Skeletal muscle satellite cell (primary cell): ENCODE measurements around the gene CRTAC1.
"Not testable (repeated sequence)": the region's sequence is repeated elsewhere in the genome, so short reads cannot be mapped to it uniquely, and the experiment has no call there.

Source experiments
- H3K27me3 ChIP-seq: 2 replicates; pipeline ENCODE4 v1.7.0; 2013; ENCODE audit warnings: low read length; ENCODE audit not compliant: control insufficient read depth, insufficient read depth
- H3K36me3 ChIP-seq: 2 replicates; pipeline ENCODE4 v1.7.0; 2013; ENCODE audit warnings: mild to moderate bottlenecking, control low read depth, low read length; ENCODE audit not compliant: insufficient read depth
- H3K4me1 ChIP-seq: 2 replicates; pipeline ENCODE4 v1.7.0; 2013; ENCODE audit warnings: low read length; ENCODE audit not compliant: control insufficient read depth, insufficient read depth
- H3K4me2 ChIP-seq: 2 replicates; pipeline ENCODE4 v1.7.0; 2013; ENCODE audit warnings: mild to moderate bottlenecking, low read length
- H3K4me3 ChIP-seq: 2 replicates; pipeline ENCODE4 v1.7.0; 2013; ENCODE audit warnings: low read length
- H3K9ac ChIP-seq: 2 replicates; pipeline ENCODE4 v1.7.0; 2013; ENCODE audit warnings: mild to moderate bottlenecking, low read depth, low read length, moderate library complexity
- H3K9me3 ChIP-seq: replicated peaks from 2 replicates; pipeline ENCODE4 v1.7.0; 2013; ENCODE audit warnings: mild to moderate bottlenecking, control low read depth, low read length

CRTAC1 gene

GRCh38 chr10:97843281-97843671 is 187.1 kb downstream of the CRTAC1 start:
- H3K4me3 ChIP-seq, result no peak overlapping the region
- H3K4me1 ChIP-seq, result peaks cover 11% of the 10 kb centered on the region
- H3K36me3 ChIP-seq, result no peaks in the 10 kb centered on the region
- H3K27me3 ChIP-seq, result peaks cover 43% of the 10 kb centered on the region
- H3K4me2 ChIP-seq, result no peak overlapping the region
- no peaks in the 10 kb centered on the region for H3K9me3 ChIP-seq
- no peak overlapping the region for H3K9ac ChIP-seq

GRCh38 chr10:97842656-97843280 is 187.7 kb downstream of the CRTAC1 start:
- no peaks in the 10 kb centered on the region for H3K9me3 ChIP-seq
- H3K36me3 ChIP-seq, result no peaks in the 10 kb centered on the region
- H3K4me3 ChIP-seq, result no peak overlapping the region
- peaks cover 45% of the 10 kb centered on the region for H3K27me3 ChIP-seq
- H3K4me2 ChIP-seq, result no peak overlapping the region
- H3K4me1 ChIP-seq, result peaks cover 11% of the 10 kb centered on the region
- H3K9ac ChIP-seq, result no peak overlapping the region

- H3K36me3 ChIP-seq, H3K4me3 ChIP-seq, H3K9ac ChIP-seq, H3K4me2 ChIP-seq, H3K9me3 ChIP-seq: not testable (repeated sequence)
- H3K4me1 ChIP-seq, result peaks cover 11% of the 10 kb centered on the region
- peaks cover 47% of the 10 kb centered on the region for H3K27me3 ChIP-seq
These were observed 188.3 kb downstream of the CRTAC1 start for GRCh38 chr10:97842114-97842513.

GRCh38 chr10:97841166-97841565 is 189.3 kb downstream of the CRTAC1 start:
- Histone ChIP-seq H3K4me1 (peaks cover 11% of the 10 kb centered on the region), H3K27me3 (peaks cover 44% of the 10 kb centered on the region)
- H3K9me3 ChIP-seq, H3K36me3 ChIP-seq, H3K9ac ChIP-seq, H3K4me3 ChIP-seq, H3K4me2 ChIP-seq: not testable (repeated sequence)

GRCh38 chr10:97838091-97838490 is 192.3 kb downstream of the CRTAC1 start:
- H3K4me1 ChIP-seq, result peaks cover 11% of the 10 kb centered on the region
- H3K9ac ChIP-seq, result no peak overlapping the region
- H3K9me3 ChIP-seq, result no peaks in the 10 kb centered on the region
- H3K4me2 ChIP-seq, result no peak overlapping the region
- no peaks in the 10 kb centered on the region for H3K36me3 ChIP-seq
- peaks cover 39% of the 10 kb centered on the region for H3K27me3 ChIP-seq
- no peak overlapping the region for H3K4me3 ChIP-seq

- H3K27me3 ChIP-seq, result peaks cover 51% of the 10 kb centered on the region
- H3K9me3 ChIP-seq, result no peaks in the 10 kb centered on the region
- H3K4me2 ChIP-seq, result no peak overlapping the region
- H3K4me1 ChIP-seq, result peaks cover 11% of the 10 kb centered on the region
- no peaks in the 10 kb centered on the region for H3K36me3 ChIP-seq
- H3K4me3 ChIP-seq, result no peak overlapping the region
- H3K9ac ChIP-seq, result no peak overlapping the region
These were observed 194.0 kb downstream of the CRTAC1 start for GRCh38 chr10:97836446-97836845.

GRCh38 chr10:97831259-97831658 is 199.2 kb downstream of the CRTAC1 start:
- Histone ChIP-seq H3K9me3 (no peaks in the 10 kb centered on the region), H3K27me3 (peaks cover 70% of the 10 kb centered on the region), H3K9ac (no peak overlapping the region), H3K4me3 (no peak overlapping the region), H3K4me2 (no peak overlapping the region), H3K36me3 (no peaks in the 10 kb centered on the region), H3K4me1 (no peaks in the 10 kb centered on the region)

- Histone ChIP-seq H3K4me3 (no peak overlapping the region), H3K36me3 (no peaks in the 10 kb centered on the region), H3K27me3 (peaks cover 82% of the 10 kb centered on the region), H3K4me2 (no peak overlapping the region), H3K9me3 (no peaks in the 10 kb centered on the region), H3K9ac (no peak overlapping the region), H3K4me1 (no peaks in the 10 kb centered on the region)
These were observed 200.4 kb downstream of the CRTAC1 start for GRCh38 chr10:97830064-97830463.

GRCh38 chr10:97828721-97829120 is 201.7 kb downstream of the CRTAC1 start:
- H3K27me3 ChIP-seq, result peaks cover 79% of the 10 kb centered on the region
- no peaks in the 10 kb centered on the region for H3K36me3 ChIP-seq

GRCh38 chr10:97827702-97828291 is 202.6 kb downstream of the CRTAC1 start:
- H3K4me3 ChIP-seq, result no peak overlapping the region
- no peaks in the 10 kb centered on the region for H3K36me3 ChIP-seq
- peaks cover 74% of the 10 kb centered on the region for H3K27me3 ChIP-seq

More at GRCh38 chr10:97828721-97829120, 201.7 kb downstream of the CRTAC1 start:
- no peak overlapping the region for H3K4me3 ChIP-seq
- H3K9ac ChIP-seq, result no peak overlapping the region
- H3K4me1 ChIP-seq, result no peaks in the 10 kb centered on the region
- no peak overlapping the region for H3K4me2 ChIP-seq
- H3K9me3 ChIP-seq, result no peaks in the 10 kb centered on the region

GRCh38 chr10:97826892-97827291 is 203.5 kb downstream of the CRTAC1 start:
- H3K4me1 ChIP-seq, result no peaks in the 10 kb centered on the region
- H3K36me3 ChIP-seq, result no peaks in the 10 kb centered on the region
- no peak overlapping the region for H3K9ac ChIP-seq
- H3K4me2 ChIP-seq, result no peak overlapping the region
- H3K4me3 ChIP-seq, result no peak overlapping the region
- peaks cover 68% of the 10 kb centered on the region for H3K27me3 ChIP-seq
- no peaks in the 10 kb centered on the region for H3K9me3 ChIP-seq

More at GRCh38 chr10:97827702-97828291, 202.6 kb downstream of the CRTAC1 start:
- no peak overlapping the region for H3K4me2 ChIP-seq
- H3K4me1 ChIP-seq, result no peaks in the 10 kb centered on the region
- no peak overlapping the region for H3K9ac ChIP-seq
- no peaks in the 10 kb centered on the region for H3K9me3 ChIP-seq
